DMS153 treated with DMSO at 0.1 percent for 48 hours (cell line): ENCODE results near the gene ZNF234.
"Not testable (repeated sequence)": the region's sequence is repeated elsewhere in the genome, so short reads cannot be mapped to it uniquely, and the experiment has no call there.

Source experiments
- DNase-seq: peaks from one replicate; lab custom pipeline; 2025; ENCODE audit not compliant: unreplicated experiment; lab: John Stamatoyannopoulos, UW

ZNF234 gene

GRCh38 chr19:44141191-44142058 is at the start of gene ZNF234:
Gene ZNF234 (plus strand): TSS chr19:44141554. CDS start chr19:44144633, 3,079 bp downstream.
- DNase-seq, result peak; percentile 5

GRCh38 chr19:44092108-44092507 is 49.2 kb upstream of the ZNF234 start:
- DNase-seq, result no peak

DNA sequence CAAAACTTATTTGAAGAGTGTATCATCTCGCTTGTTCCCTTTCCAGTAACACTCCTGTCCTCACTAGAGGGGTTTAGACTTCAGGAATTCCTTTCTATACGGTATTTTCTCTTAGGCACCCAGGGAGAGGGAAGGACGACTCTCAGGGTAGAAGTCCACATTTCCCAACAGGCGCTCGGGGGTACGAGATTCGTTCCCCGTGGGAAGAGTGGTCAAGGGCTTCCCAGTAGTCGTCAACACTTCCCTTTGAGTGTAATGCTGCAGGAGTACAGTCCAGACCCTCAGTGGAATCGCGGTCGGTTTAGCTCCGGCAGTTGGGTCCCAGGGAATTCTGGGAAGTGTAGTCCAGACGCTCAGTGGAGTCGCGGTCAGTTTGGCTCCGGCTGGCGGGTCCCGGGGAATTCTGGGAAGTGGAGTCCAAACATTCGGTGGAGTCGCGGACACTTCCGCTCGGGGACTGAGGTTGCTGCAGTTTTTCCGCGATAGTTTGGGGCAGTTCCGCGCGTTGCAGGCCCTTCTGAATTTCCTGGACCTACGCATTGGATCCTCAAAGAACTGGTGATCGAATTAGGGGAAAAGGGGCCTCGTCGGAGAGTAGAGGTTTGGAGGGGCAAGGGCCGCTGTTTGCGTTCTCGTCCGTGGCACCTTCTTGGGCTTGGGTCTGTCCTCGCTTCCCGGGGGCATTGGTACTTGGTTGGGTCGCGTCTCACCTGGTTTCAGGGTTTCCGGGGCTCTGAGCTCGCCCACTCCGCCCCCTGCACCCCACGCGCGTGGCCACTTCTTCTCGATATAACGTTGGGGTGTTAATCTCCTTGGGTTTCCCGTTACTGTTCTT is 47.2 kb upstream of the ZNF234 start, which contains the start of gene ZNF224:
Gene ZNF224 (plus strand): TSS at position 431 of the 835 bp plus-strand sequence. CDS start 3,513 bp downstream, outside the sequence.
- DNase-seq, result peak; percentile 88

DNA sequence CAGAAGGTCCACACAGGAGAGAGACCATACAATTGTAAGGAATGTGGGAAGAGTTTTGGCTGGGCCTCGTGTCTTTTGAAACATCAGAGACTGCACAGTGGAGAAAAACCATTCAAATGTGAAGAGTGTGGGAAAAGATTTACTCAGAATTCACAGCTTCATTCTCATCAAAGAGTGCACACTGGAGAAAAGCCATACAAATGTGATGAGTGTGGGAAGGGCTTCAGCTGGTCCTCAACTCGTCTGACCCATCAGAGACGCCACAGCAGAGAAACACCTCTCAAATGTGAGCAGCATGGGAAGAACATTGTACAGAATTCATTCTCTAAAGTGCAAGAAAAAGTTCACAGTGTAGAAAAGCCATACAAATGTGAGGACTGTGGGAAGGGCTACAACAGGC is 33.6 kb upstream of the ZNF234 start:
- DNase-seq, result no peak

- no peak for DNase-seq
These were observed 31.9 kb upstream of the ZNF234 start for GRCh38 chr19:44109458-44109857.

GRCh38 chr19:44111910-44112463 is 29.4 kb upstream of the ZNF234 start:
- no peak for DNase-seq

- DNase-seq, result no peak
These were observed 28.6 kb upstream of the ZNF234 start for GRCh38 chr19:44112802-44113137.

DNA sequence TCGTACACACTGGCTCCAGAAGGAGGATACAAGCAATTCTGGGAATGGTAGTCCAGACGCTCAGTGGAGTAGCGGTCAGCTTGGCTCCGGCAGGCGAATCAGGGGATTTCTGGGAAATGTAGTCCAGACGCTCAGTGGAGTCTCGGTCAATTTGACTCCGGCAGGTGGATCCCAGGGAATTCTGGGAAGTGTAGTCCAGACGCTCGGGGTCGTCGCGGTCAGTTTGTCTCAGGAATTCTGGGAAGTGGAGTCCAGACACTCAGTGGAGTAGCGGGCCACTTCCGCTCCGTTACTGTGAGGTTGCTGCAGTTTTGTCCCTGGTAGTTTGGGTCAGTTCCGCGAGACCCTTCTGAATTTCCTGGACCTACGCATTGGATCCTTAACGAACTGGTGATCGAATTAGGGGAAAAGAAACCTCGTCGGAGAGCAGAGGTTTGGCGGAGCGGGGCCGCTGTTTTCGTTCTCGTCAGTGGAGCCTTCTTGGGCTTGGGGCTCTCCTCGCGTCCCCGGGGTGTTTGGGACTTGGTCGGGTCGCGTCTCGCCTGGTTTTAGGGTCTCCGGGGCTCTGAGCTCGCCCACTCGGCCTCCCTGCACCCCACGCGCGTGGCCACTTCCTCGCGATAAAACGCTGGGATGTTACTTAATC is 28.1 kb upstream of the ZNF234 start, which contains the start of gene ZNF225:
Gene ZNF225 (plus strand): TSS at position 262 of the 646 bp plus-strand sequence. CDS start 2,429 bp downstream, outside the sequence.
- DNase-seq, result peak; percentile 97

GRCh38 chr19:44113784-44114390 is 27.5 kb upstream of the ZNF234 start:
- DNase-seq, result no peak

- DNase-seq, result not testable (repeated sequence)
These were observed 20.2 kb upstream of the ZNF234 start for GRCh38 chr19:44121162-44121561.

- no peak for DNase-seq
These were observed 9.4 kb upstream of the ZNF234 start for GRCh38 chr19:44131955-44132354.

- no peak for DNase-seq
These were observed 692 bp downstream of the ZNF234 start for GRCh38 chr19:44142059-44142433.

GRCh38 chr19:44149776-44150175 is 8.4 kb downstream of the ZNF234 start:
- no peak for DNase-seq

DNA sequence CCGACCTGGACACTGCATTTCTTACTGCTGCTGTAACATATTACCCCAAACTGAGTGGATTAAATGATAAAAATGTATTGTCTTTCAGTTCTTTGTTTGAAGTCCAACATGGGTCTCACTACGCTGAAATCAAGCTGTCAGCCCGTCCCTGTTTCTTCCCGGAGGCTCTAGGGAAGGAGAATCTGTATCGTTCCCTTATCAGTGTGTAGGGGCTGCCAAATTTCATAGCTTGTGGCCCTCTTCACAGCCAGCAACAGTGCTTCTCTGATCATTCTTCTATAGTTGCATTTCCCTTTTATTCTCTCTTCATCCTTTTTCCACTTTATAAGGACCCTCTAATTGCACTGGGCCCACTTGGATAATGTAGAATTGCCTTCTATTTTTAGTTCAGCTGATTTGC is 10.1 kb downstream of the ZNF234 start:
- no peak for DNase-seq

GRCh38 chr19:44156475-44156874 is 15.1 kb downstream of the ZNF234 start:
- no peak for DNase-seq

GRCh38 chr19:44163789-44164188 is 22.4 kb downstream of the ZNF234 start:
- no peak for DNase-seq

- DNase-seq, result no peak
These were observed 22.9 kb downstream of the ZNF234 start for GRCh38 chr19:44164327-44164672.

GRCh38 chr19:44164673-44165512 is 23.5 kb downstream of the ZNF234 start, which contains the start of gene ZNF226:
Gene ZNF226 (plus strand): TSS chr19:44165100. CDS start chr19:44170081, 4,981 bp downstream.
- DNase-seq, result peak; percentile 98

DNA sequence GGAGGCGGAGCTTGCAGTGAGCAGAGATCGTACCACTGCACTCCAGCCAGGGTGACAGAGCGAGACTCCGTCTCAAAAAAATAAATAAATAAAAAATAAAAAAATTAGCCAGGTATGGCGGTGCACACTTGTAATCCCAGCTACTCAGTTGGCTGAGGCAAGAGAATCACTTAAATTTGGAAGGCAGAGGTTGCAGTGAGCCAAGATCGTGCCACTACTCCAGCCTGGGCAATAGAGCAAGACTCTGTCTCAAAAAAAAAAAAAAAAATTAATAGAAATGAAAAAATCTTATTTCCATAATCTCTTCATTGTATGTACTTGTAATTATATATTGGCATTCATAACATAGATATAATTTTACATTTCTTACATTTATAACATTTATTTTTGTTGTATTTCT is 29.3 kb downstream of the ZNF234 start:
- not testable (repeated sequence) for DNase-seq

DNA sequence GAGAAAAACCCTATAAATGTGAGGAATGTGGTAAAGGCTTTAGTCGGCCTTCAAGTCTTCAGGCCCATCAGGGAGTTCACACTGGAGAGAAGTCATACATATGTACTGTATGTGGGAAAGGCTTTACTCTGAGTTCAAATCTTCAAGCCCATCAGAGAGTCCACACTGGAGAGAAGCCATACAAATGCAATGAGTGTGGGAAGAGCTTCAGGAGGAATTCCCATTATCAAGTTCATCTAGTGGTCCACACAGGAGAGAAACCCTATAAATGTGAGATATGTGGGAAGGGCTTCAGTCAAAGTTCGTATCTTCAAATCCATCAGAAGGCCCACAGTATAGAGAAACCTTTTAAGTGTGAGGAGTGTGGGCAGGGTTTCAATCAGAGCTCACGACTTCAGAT is 35.2 kb downstream of the ZNF234 start:
- DNase-seq, result no peak
